Kidney tubule cell (primary cell): ENCODE data around the gene CDR2.

ENCODE experiments used
- DNase-seq: peaks from one replicate; pipeline ENCODE4 v3.0.0-alpha.2; 2018; ENCODE audit warnings: low spot score

The CDR2 gene

GRCh38 chr16:22374311-22375116 is at the start of gene CDR2:
TSS of gene CDR2 (minus strand) at chr16:22374619. CDS start at chr16:22374309, 310 bp downstream.
- peak; percentile 98 for DNase-seq

- no peak for DNase-seq
Measured at GRCh38 chr16:22423716-22424115, 49.3 kb upstream of the CDR2 start.

- DNase-seq, result no peak
Measured at GRCh38 chr16:22421136-22421535, 46.7 kb upstream of the CDR2 start.

GRCh38 chr16:22420606-22421135 is 46.3 kb upstream of the CDR2 start:
- no peak for DNase-seq

- DNase-seq, result no peak
Measured at GRCh38 chr16:22419908-22420307, 45.5 kb upstream of the CDR2 start.

- no peak for DNase-seq
Measured at GRCh38 chr16:22418826-22419225, 44.4 kb upstream of the CDR2 start.

GRCh38 chr16:22417798-22418197 is 43.4 kb upstream of the CDR2 start:
- DNase-seq, result peak; percentile 22

GRCh38 chr16:22417019-22417418 is 42.6 kb upstream of the CDR2 start:
- DNase-seq, result no peak

GRCh38 chr16:22413819-22414218 is 39.4 kb upstream of the CDR2 start:
- no peak for DNase-seq

GRCh38 chr16:22407486-22407885 is 33.1 kb upstream of the CDR2 start:
- no peak for DNase-seq

GRCh38 chr16:22402191-22402590 is 27.8 kb upstream of the CDR2 start:
- DNase-seq, result peak; percentile 80

GRCh38 chr16:22400900-22401299 is 26.5 kb upstream of the CDR2 start:
- no peak for DNase-seq

- no peak for DNase-seq
Measured at GRCh38 chr16:22397931-22398330, 23.5 kb upstream of the CDR2 start.

GRCh38 chr16:22397464-22397863 is 23.0 kb upstream of the CDR2 start:
- peak; percentile 89 for DNase-seq

- no peak for DNase-seq
Measured at GRCh38 chr16:22395960-22396359, 21.5 kb upstream of the CDR2 start.

- DNase-seq, result no peak
Measured at GRCh38 chr16:22394121-22394520, 19.7 kb upstream of the CDR2 start.

- no peak for DNase-seq
Measured at GRCh38 chr16:22388101-22388644, 13.8 kb upstream of the CDR2 start.

GRCh38 chr16:22386976-22387375 is 12.6 kb upstream of the CDR2 start:
- DNase-seq, result peak; percentile 76

GRCh38 chr16:22385196-22385595 is 10.8 kb upstream of the CDR2 start:
- no peak for DNase-seq

- no peak for DNase-seq
Measured at GRCh38 chr16:22383827-22384226, 9.4 kb upstream of the CDR2 start.

GRCh38 chr16:22381392-22381791 is 7.0 kb upstream of the CDR2 start:
- no peak for DNase-seq

GRCh38 chr16:22380529-22380928 is 6.1 kb upstream of the CDR2 start:
- no peak for DNase-seq

GRCh38 chr16:22379656-22380055 is 5.2 kb upstream of the CDR2 start:
- DNase-seq, result no peak
